Uterus (tissue), 4 donors: ENCODE measurements around the gene PHF11. TPM values are rescaled to one million over a fixed set of nuclear protein-coding genes. Genes with fewer than 3 reads are reported as not detected.

Experiments
- DNase-seq, 2 donors: peaks; one replicate each; pipeline ENCODE4 v3.0.0-alpha.2; 2019 to 2020
- H3K27ac ChIP-seq, 2 donors: fragments of 200-600 bp; sonication (generic); 1 replicate in 1 of 2; 2 replicates in 1 of 2; pipeline ENCODE4 v1.5.1; 2016 to 2018
- H3K27me3 ChIP-seq, 2 donors: fragments of 200-600 bp; sonication (generic); one replicate each; pipeline ENCODE4 v1.5.1; 2018 to 2019; ENCODE audit warnings: control low read depth in 1 of 2
- H3K36me3 ChIP-seq, 2 donors: fragments of 200-600 bp; sonication (generic); one replicate each; pipeline ENCODE4 v1.5.1; 2019; ENCODE audit warnings: control low read depth in 1 of 2
- H3K4me1 ChIP-seq, 2 donors: fragments of 200-600 bp; sonication (generic); one replicate each; pipeline ENCODE4 v1.5.1; 2018 to 2019; ENCODE audit warnings: control low read depth in 1 of 2
- H3K4me3 ChIP-seq, 2 donors: fragments of 200-600 bp; sonication (generic); 1 replicate in 1 of 2; 2 replicates in 1 of 2; pipeline ENCODE4 v1.5.1; 2018 to 2019; ENCODE audit warnings: mild to moderate bottlenecking in 1 of 2
- H3K9me3 ChIP-seq, 2 donors: fragments of 200-600 bp; sonication (generic); one replicate each; pipeline ENCODE4 v1.5.1; 2019; ENCODE audit warnings: control low read depth in 1 of 2
- POLR2A ChIP-seq, 2 donors: fragments of 450-650 bp; IDR thresholded peaks; one replicate each; pipeline ENCODE4 v1.6.1; 2016; ENCODE audit warnings: antibody characterized with exemption in 2 of 2, mild to moderate bottlenecking in 1 of 2, moderate library complexity in 1 of 2
- intact Hi-C: fragments of 100-400 bp; cut with DNase I; formaldehyde crosslinking; loops from one replicate; pipeline ENCODE4 v1.15.1; 2023; ENCODE audit warnings: low total_unique reads
- total RNA-seq, 4 donors: library from RNA; depleted of rRNA in 3 of 4; stranded (reverse); fragments of >200 nt in 3 of 4; gene quantifications; one replicate each; pipeline versions ENCODE4 v1.1.0 to v1.2.4, GENCODE V29; 2014 to 2023
- TF ChIP-seq, protein P1 (sequence below), 4 experiments: fragments of 200-600 bp in 2 of 4; fragments of 450-650 bp in 2 of 4; sonication (generic) in 2 of 4; IDR thresholded peaks; one replicate each; pipeline ENCODE4 v1.5.1; 2016 to 2019; ENCODE audit warnings: antibody characterized with exemption in 4 of 4, mild to moderate bottlenecking in 2 of 4, moderate library complexity in 1 of 4
- donor health status: DM: yes; HTN: yes; CAD: no.

PHF11 gene
- total RNA-seq, 4 donors from 2014 or later = 26.2 to 70.9 (median 27.2) TPM

DNA sequence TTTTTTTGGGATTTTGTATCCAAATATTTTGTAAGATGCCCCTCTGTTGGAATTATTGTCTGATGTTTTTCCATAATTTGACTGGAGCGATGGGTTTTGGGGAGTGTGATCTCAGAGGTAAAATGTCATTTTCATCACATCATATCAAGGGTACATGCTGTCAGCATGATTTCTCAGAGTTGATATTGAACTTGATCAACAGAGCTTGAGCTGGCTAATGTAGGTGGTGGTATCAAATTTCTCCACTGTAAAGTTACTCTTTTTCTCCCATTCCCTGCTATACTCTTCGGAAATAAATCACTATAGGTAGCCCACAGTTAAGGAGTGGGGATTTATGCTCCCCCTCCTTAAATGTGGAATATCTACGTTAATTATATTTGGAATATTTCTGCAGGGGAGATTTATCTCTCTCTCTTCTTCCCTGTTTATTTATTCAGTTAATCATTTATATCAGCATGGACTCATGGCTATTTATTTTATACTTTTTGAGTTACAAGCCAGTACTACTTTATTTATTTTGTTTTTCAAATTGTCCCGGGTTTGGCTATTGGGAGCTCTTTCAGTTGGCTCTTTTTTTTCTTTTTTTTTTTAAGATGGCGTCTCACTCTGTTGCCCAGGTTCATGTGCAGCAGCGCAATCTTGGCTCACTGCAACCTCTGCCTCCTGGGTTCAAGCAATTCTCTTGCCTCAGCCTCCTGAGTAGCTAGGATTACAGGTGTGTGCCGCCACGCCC is 42.9 kb upstream of the PHF11 start:
- no peak for TF ChIP-seq POLR2A (IDR thresholded peaks at IDR 0.05)
- TF ChIP-seq, protein P1, sequence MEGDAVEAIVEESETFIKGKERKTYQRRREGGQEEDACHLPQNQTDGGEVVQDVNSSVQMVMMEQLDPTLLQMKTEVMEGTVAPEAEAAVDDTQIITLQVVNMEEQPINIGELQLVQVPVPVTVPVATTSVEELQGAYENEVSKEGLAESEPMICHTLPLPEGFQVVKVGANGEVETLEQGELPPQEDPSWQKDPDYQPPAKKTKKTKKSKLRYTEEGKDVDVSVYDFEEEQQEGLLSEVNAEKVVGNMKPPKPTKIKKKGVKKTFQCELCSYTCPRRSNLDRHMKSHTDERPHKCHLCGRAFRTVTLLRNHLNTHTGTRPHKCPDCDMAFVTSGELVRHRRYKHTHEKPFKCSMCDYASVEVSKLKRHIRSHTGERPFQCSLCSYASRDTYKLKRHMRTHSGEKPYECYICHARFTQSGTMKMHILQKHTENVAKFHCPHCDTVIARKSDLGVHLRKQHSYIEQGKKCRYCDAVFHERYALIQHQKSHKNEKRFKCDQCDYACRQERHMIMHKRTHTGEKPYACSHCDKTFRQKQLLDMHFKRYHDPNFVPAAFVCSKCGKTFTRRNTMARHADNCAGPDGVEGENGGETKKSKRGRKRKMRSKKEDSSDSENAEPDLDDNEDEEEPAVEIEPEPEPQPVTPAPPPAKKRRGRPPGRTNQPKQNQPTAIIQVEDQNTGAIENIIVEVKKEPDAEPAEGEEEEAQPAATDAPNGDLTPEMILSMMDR (IDR thresholded peaks at IDR 0.05) = no peak
- no peaks in the 10 kb centered on the region for H3K27me3 ChIP-seq
- no peak overlapping the region for H3K27ac ChIP-seq
- DNase-seq = no peak
- H3K9me3 ChIP-seq = no peaks in the 10 kb centered on the region
- no peaks in the 10 kb centered on the region for H3K36me3 ChIP-seq
- intact Hi-C loops = no loop called here
- no peaks in the 10 kb centered on the region for H3K4me1 ChIP-seq
- H3K4me3 ChIP-seq = no peak overlapping the region

- no peaks in the 10 kb centered on the region for H3K27me3 ChIP-seq
- H3K36me3 ChIP-seq = no peaks in the 10 kb centered on the region
- intact Hi-C loops = no loop called here
- DNase-seq = no peak
- no peak for TF ChIP-seq POLR2A (IDR thresholded peaks at IDR 0.05)
- TF ChIP-seq, protein P1 (IDR thresholded peaks at IDR 0.05) = no peak
- no peak overlapping the region for H3K4me3 ChIP-seq
- no peak overlapping the region for H3K27ac ChIP-seq
- no peaks in the 10 kb centered on the region for H3K4me1 ChIP-seq
- no peaks in the 10 kb centered on the region for H3K9me3 ChIP-seq
Measured at GRCh38 chr13:49453465-49453864, 42.3 kb upstream of the PHF11 start.

DNA sequence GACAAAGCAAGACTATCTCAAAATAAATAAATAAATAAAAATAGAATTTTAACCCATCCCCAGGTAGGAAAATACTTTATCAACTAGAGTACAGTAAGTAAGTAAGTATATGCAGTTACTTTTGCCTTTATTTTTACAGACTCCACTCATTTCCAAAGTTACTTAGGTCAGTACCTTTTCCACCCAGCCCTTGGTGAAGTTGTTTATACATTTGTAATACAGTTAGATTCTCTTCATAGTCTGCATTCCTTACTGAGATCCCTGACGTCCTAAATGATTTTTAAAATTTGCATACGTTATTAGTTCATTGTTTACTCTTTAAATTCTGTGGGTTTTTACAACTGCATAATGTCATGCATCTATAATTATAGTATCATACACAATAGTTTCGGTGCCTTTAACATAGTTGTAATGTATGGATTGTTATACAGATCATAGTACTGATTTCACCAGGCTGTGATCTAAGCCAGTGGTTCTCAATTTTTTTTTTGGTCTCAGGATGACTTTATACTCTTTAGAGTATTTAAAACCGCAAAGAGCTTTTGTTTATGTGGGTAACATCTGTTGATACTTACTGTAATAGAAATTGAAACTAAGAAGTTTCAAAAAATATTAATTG is 41.3 kb upstream of the PHF11 start:
- DNase-seq = no peak
- no peak overlapping the region for H3K27ac ChIP-seq
- TF ChIP-seq POLR2A (IDR thresholded peaks at IDR 0.05) = no peak
- TF ChIP-seq, protein P1 (IDR thresholded peaks at IDR 0.05) = no peak
- no peaks in the 10 kb centered on the region for H3K36me3 ChIP-seq
- no peaks in the 10 kb centered on the region for H3K4me1 ChIP-seq
- no peaks in the 10 kb centered on the region for H3K9me3 ChIP-seq
- intact Hi-C loops = no loop called here
- no peak overlapping the region for H3K4me3 ChIP-seq
- no peaks in the 10 kb centered on the region for H3K27me3 ChIP-seq

DNA sequence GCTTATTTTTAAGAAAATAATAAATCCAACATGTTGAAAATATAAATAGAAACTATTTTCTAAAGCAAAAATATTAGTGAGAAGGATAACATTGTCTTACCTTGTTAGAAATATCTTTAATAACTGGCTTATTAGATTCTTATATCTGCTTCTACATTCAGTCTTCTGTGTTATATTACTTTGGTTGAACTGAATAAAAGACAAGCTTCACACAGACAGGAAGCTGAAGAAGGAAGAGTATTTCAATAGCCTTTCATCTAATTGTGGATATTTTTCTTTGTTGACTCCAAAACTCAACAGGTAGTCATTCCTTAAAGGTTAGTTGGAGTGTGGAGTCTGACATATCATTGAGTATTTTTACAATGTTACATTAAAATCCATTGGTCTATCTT is 40.8 kb upstream of the PHF11 start:
- DNase-seq = no peak
- TF ChIP-seq, protein P1 (IDR thresholded peaks at IDR 0.05) = no peak
- Histone ChIP-seq H3K9me3 (no peaks in the 10 kb centered on the region), H3K36me3 (no peaks in the 10 kb centered on the region), H3K4me1 (no peaks in the 10 kb centered on the region), H3K4me3 (no peak overlapping the region), H3K27ac (no peak overlapping the region), H3K27me3 (no peaks in the 10 kb centered on the region)
- intact Hi-C loops = no loop called here

GRCh38 chr13:49456156-49456555 is 39.6 kb upstream of the PHF11 start:
- Histone ChIP-seq H3K9me3 (no peaks in the 10 kb centered on the region), H3K27ac (no peak overlapping the region), H3K4me3 (no peak overlapping the region), H3K4me1 (no peaks in the 10 kb centered on the region), H3K27me3 (no peaks in the 10 kb centered on the region), H3K36me3 (no peaks in the 10 kb centered on the region)
- intact Hi-C loops = no loop called here
- TF ChIP-seq POLR2A (IDR thresholded peaks at IDR 0.05) = no peak
- TF ChIP-seq, protein P1 (IDR thresholded peaks at IDR 0.05) = no peak
- DNase-seq = no peak
